ENCODE measurements around the gene UNC13B. TPM values are rescaled to one million over a fixed set of nuclear protein-coding genes. Genes with fewer than 3 reads are reported as not detected.

The UNC13B gene
- total and polyA plus RNA-seq, 2 donors (not counting 3 experiments of a cell fraction or from before 2014, with no cell fraction given) = 30.1 to 46.2 TPM

- Histone ChIP-seq H3K9me3 (replicated peaks; ENCODE audit: control insufficient read depth, insufficient read depth, low read length) (no peaks in the 10 kb centered on the region), H3K9me1 (replicated peaks; ENCODE audit: control insufficient read depth, extremely low read depth, insufficient read depth, low read length) (no peaks in the 10 kb centered on the region), H3K79me2 (ENCODE audit: control insufficient read depth, insufficient read depth, low read length) (no peaks in the 10 kb centered on the region), H3K4me1 (ENCODE audit: control insufficient read depth, extremely low read depth, insufficient read depth, low read length) (peaks cover 31% of the 10 kb centered on the region), H3K4me3 (replicated peaks in 1 of 3; ENCODE audit: insufficient read depth in 1 of 3, low read depth in 1 of 3, low read length in 3 of 3) (no peak overlapping the region), H3K36me3 (ENCODE audit: control insufficient read depth in 2 of 2, extremely low read depth in 1 of 2, insufficient read depth in 2 of 2, low read length in 2 of 2) (peaks cover 0 to 9% of the 10 kb centered on the region in 2 experiments), H4K20me1 (replicated peaks; ENCODE audit: control insufficient read depth, extremely low read depth, insufficient read depth, low read length) (no peaks in the 10 kb centered on the region), H3K27me3 (ENCODE audit: control insufficient read depth in 2 of 2, insufficient read depth in 2 of 2, low read length in 2 of 2) (no peaks in the 10 kb centered on the region), H3K9ac (replicated peaks; ENCODE audit: extremely low read depth, insufficient read depth, low read length) (peak overlapping the region; percentile 19), H3K4me2 (ENCODE audit: insufficient read depth, low read length) (peak overlapping the region; percentile 71), H2AFZ (ENCODE audit: low read depth, low read length) (peak overlapping the region; percentile 64), H3K27ac (ENCODE audit: insufficient read depth, low read depth, low read length) (peak overlapping the region; percentile 64)
- TF ChIP-seq JUN (IDR thresholded peaks at IDR 0.05; ENCODE audit: borderline replicate concordance, insufficient read depth, insufficient read length, low read depth) = peak; percentile 85
- peak; percentile 95 for TF ChIP-seq GATA2 (IDR thresholded peaks at IDR 0.05; ENCODE audit: insufficient read depth, insufficient read length, low read depth, low read length)
- no peak for TF ChIP-seq MAX (IDR thresholded peaks at IDR 0.05; ENCODE audit: insufficient read depth, insufficient read length)
- TF ChIP-seq CTCF (IDR thresholded peaks at IDR 0.05; ENCODE audit: extremely low read depth in 1 of 2, insufficient read depth in 1 of 2, low read depth in 1 of 2, low read length in 2 of 2) = no peak
- no peak for TF ChIP-seq POLR2A (IDR thresholded peaks at IDR 0.05; ENCODE audit: low read depth, low read length)
- TF ChIP-seq FOS (IDR thresholded peaks at IDR 0.05; ENCODE audit: borderline replicate concordance, insufficient read depth, low read length) = peak; percentile 81
- TF ChIP-seq MYC (IDR thresholded peaks at IDR 0.05; ENCODE audit: low read depth, low read length) = no peak
- TF ChIP-seq POLR2AphosphoS5 (IDR thresholded peaks at IDR 0.05; ENCODE audit: insufficient read depth, low read depth, low read length) = peak; percentile 40
- no peak for TF ChIP-seq EZH2 (IDR thresholded peaks at IDR 0.05; ENCODE audit: borderline replicate concordance, low read depth, low read length, severe bottlenecking)
- DNase-seq (ENCODE audit: low read depth, low spot score) = peak; percentile 91
- POLR2A ChIA-PET = interaction anchor here (0.6 to 1.1 kb wide), 2 partner anchors 32 to 298 kb away, joined by 6 to 15 read pairs; no protein-coding TSS in a partner anchor
- dilution Hi-C loops (cut with MboI; ENCODE audit: extremely low pct_ligation_motif_present, low sequenced_read_pairs) (no loop called here), intact Hi-C loops (cut with micrococcal nuclease) (loop anchor here (2.0 to 10.0 kb wide), 2 partner anchors 27 to 93 kb away; no protein-coding TSS in a partner anchor)
- CTCF ChIA-PET = interaction anchor here (0.6 to 3.0 kb wide), 13 partner anchors 10 to 1228 kb away, joined by 3 to 19 read pairs (median 4); partner anchors contain the start of gene UNC13B
- BruUV-seq (replicated peaks) = no TSS peak
- peak; percentile 98 for FAIRE-seq
Observed at GRCh38 chr9:35367451-35367850, 205.6 kb downstream of the UNC13B start.

Measured in endothelial cell of umbilical vein (primary cell).